ENCODE data around the gene PHLDA2.
A peak's percentile ranks its signal among the peaks of the same experiment; 100 is the strongest.

The PHLDA2 gene

GRCh38 chr11:2929531-2929949 lies 320 bp upstream of the PHLDA2 start:
- Histone ChIP-seq H3K9ac (no peak overlapping the region), H3K9me3 (no peaks in the 10 kb centered on the region), H4K20me1 (peaks cover 25% of the 10 kb centered on the region), H3K4me1 (peaks cover 70% of the 10 kb centered on the region), H3K4me2 (peak overlapping the region; percentile 88), H3K4me3 (peak overlapping the region; percentile 61), H3K27ac (no peak overlapping the region), H3K36me3 (no peaks in the 10 kb centered on the region), H3K27me3 (peaks cover 54% of the 10 kb centered on the region)
- no peak for TF ChIP-seq Cebpa-rat (IDR thresholded peaks at IDR 0.05)

DNA sequence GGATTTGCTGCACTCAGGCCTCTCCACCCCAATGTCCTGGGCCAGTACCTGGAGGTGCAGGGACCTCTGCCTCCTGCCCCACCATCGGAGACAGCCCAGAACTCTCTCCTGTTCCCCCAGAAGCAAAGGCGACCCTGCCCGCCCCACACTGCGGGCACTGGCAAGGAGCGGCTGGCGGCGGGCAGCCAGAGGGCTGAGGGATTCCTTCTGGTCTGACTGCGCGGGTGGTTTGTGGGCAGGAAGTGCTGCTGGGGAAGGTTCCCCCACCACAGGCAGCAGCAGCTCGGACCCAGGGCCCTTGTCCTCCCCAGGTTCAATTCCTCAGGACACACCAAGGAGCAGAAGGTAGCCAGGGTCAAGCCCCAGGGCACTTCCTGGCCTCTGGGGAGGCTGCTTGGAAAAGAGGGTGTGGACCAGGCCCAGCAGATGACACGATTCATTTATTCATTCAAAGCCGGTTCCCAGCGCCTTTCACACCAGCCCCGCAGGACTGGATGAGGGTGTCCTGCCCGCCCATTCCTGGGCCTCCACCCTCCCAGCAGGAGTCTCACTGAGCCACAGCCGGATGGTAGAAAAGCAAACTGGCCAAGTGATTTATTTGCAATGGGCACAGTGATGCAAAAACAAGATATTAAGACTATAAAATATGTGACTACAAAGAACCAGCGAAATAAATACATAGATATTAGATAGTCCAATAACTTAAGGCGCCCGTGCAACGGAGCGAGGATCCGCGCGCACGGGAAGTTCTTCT lies 1.2 kb downstream of the PHLDA2 start:
- Histone ChIP-seq H3K4me2 (peak overlapping the region; percentile 88), H4K20me1 (peaks cover 25% of the 10 kb centered on the region), H3K9me3 (no peaks in the 10 kb centered on the region), H3K36me3 (no peaks in the 10 kb centered on the region), H3K9ac (no peak overlapping the region), H3K4me1 (peaks cover 64% of the 10 kb centered on the region), H3K27me3 (peaks cover 54% of the 10 kb centered on the region), H3K27ac (no peak overlapping the region), H3K4me3 (peak overlapping the region; percentile 61)
- no peak for TF ChIP-seq Cebpa-rat (IDR thresholded peaks at IDR 0.05)

GRCh38 chr11:2927121-2927800 lies 2.0 kb downstream of the PHLDA2 start:
- H3K4me3 ChIP-seq = peak overlapping the region; percentile 61; the same call in 1 of the 2 replicates

DNA sequence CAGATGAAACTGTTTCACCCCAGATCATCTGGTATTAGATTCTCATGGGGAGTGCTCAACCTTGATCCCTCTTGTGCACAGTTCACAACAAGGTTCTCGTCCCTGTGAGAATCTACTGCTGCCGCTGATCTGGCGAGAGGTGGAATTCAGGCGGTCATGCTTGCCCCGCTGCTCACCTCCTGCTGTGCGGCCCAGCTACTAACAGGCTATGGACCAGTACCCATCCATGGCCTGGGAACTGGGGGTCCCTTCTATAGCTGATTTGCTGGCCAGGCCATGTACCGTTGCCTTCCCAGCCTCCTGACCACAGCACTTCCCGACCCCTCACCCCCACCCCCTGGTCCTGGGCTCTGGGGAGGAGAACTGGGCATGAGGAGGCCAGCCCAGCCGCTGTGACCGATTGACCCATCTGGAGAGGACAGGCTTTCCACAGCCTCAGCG lies 2.6 kb downstream of the PHLDA2 start:
- Histone ChIP-seq H3K27me3 (peaks cover 54% of the 10 kb centered on the region), H3K4me1 (peaks cover 68% of the 10 kb centered on the region), H4K20me1 (peaks cover 25% of the 10 kb centered on the region), H3K27ac (no peak overlapping the region), H3K9ac (no peak overlapping the region), H3K4me2 (no peak overlapping the region; the same call in 1 of the 2 replicates), H3K36me3 (no peaks in the 10 kb centered on the region), H3K9me3 (no peaks in the 10 kb centered on the region), H3K4me3 (no peak overlapping the region)
- TF ChIP-seq Cebpa-rat (IDR thresholded peaks at IDR 0.05) = no peak

More at GRCh38 chr11:2927121-2927800, 2.0 kb downstream of the PHLDA2 start:
- H4K20me1 ChIP-seq = peaks cover 25% of the 10 kb centered on the region
- no peaks in the 10 kb centered on the region for H3K9me3 ChIP-seq
- no peak overlapping the region for H3K9ac ChIP-seq
- no peak for TF ChIP-seq Cebpa-rat (IDR thresholded peaks at IDR 0.05)
- H3K27me3 ChIP-seq = peaks cover 54% of the 10 kb centered on the region
- H3K27ac ChIP-seq = no peak overlapping the region
- H3K4me2 ChIP-seq = peak overlapping the region; percentile 88
- H3K36me3 ChIP-seq = no peaks in the 10 kb centered on the region
- H3K4me1 ChIP-seq = peaks cover 62% of the 10 kb centered on the region

- no peaks in the 10 kb centered on the region for H3K36me3 ChIP-seq
- no peak overlapping the region for H3K9ac ChIP-seq
- H3K27me3 ChIP-seq = peaks cover 40% of the 10 kb centered on the region
- TF ChIP-seq Cebpa-rat (IDR thresholded peaks at IDR 0.05) = no peak
- no peak overlapping the region for H3K27ac ChIP-seq
- peak overlapping the region; percentile 12; the same call in 1 of the 2 replicates for H3K4me2 ChIP-seq
- no peaks in the 10 kb centered on the region for H3K9me3 ChIP-seq
- H4K20me1 ChIP-seq = peaks cover 25% of the 10 kb centered on the region
- H3K4me3 ChIP-seq = no peak overlapping the region
- peaks cover 76% of the 10 kb centered on the region for H3K4me1 ChIP-seq
Measured at GRCh38 chr11:2924821-2925675, 4.2 kb downstream of the PHLDA2 start.

DNA sequence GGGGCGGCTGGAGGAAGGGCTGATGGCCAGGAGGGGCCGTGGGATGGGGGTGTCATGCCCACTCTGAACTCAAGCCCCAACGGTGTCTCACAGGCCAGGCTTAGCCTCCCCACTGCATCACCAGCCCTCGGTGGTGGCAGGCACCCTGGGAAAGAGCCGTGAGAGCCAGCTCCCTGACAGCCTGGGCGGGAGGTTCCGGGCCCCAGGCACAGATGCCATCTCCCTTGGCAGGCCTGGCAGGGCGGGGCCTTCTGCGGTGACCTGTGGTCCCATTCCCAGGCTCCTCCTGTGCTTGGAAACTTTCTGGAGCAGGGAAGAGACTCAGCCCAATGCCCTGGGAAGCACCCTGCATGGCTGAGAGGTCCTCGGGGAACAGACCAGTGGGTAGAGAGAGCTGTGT lies 4.8 kb downstream of the PHLDA2 start:
- H3K4me2 ChIP-seq = peak overlapping the region; percentile 12; the same call in 1 of the 2 replicates
- TF ChIP-seq Cebpa-rat (IDR thresholded peaks at IDR 0.05) = no peak
- no peak overlapping the region for H3K27ac ChIP-seq
- H3K4me1 ChIP-seq = peaks cover 76% of the 10 kb centered on the region
- H4K20me1 ChIP-seq = peaks cover 25% of the 10 kb centered on the region
- H3K4me3 ChIP-seq = no peak overlapping the region
- H3K9me3 ChIP-seq = no peaks in the 10 kb centered on the region
- H3K27me3 ChIP-seq = peaks cover 33% of the 10 kb centered on the region
- H3K36me3 ChIP-seq = no peaks in the 10 kb centered on the region
- H3K9ac ChIP-seq = no peak overlapping the region

DNA sequence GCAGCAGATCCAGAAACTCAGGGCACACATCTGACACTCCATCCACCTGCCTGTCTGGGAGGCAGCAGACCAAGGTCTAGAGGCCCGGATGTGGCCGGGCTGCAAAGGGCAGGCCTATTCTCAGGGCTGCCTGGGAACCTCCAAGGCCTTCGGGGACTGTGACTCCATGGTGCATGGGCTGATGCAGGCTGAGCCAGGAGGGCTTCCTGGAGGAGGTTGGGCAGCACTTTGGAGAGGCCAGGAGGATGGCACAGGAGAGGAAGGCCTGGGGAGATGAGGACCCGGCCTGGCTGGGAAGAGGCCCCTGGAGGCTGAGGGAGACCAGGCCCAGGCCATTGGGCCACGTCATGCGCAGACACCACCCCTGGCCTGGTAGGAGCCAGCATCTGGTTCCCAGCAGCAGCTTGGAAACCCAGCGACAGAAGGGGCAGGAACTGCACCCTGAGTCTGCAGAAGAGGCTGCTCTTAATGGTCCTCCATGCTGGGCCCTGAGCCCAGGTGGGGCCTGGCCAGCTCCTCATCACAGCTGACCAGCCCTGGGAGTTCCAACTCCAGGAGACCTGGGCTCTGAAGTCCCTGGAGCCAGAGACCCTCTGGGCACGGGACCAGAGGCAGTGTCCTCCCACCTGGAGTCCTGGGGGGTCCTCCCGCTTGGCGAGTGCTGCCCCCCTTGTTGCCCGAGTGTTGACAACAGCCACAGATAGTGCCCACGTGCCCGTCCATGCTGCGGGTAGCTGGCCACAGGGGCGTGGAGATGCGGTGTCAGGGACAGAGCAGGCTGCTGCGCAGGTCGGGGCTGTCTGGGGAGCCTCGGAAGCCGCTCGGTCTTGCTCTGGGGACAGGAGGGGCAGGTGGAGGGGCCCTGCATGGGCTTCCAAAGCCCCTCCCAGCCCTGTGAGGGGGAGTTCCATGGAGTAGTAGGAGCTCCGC lies 5.5 kb downstream of the PHLDA2 start:
- Histone ChIP-seq H3K9ac (no peak overlapping the region), H4K20me1 (peaks cover 21% of the 10 kb centered on the region), H3K4me2 (0 out of 2 replicates have a peak overlapping the region, but pooled peaks have one; percentile 12)

DNA sequence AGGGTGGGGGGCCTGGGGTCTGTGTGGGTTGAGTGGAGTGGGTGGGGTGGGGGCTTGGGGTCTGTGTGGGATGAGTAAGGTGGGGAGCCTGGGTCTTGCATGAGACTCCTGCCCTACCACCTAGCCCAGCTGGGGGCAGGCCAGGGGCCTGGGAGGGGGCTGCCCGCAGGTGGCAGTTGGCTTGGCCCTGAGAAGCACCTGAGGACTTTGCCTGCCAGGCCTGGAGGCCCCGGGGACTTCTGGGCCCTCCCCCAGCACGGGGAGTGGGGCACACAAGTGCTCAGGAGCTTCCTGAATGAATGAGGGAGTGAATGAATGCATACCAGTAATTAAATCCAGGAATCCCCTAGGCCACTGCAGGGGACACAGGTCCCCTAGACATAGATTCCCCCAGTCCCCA lies 6.6 kb downstream of the PHLDA2 start:
- H3K9me3 ChIP-seq = no peaks in the 10 kb centered on the region
- peaks cover 77% of the 10 kb centered on the region for H3K4me1 ChIP-seq
- TF ChIP-seq Cebpa-rat (IDR thresholded peaks at IDR 0.05) = no peak
- no peak overlapping the region for H3K4me3 ChIP-seq
- H3K4me2 ChIP-seq = no peak overlapping the region
- H3K27ac ChIP-seq = no peak overlapping the region
- H4K20me1 ChIP-seq = peaks cover 10% of the 10 kb centered on the region
- H3K27me3 ChIP-seq = peaks cover 16% of the 10 kb centered on the region
- no peaks in the 10 kb centered on the region for H3K36me3 ChIP-seq
- no peak overlapping the region for H3K9ac ChIP-seq

More for the DNA sequence above, 5.5 kb downstream of the PHLDA2 start:
- H3K27ac ChIP-seq = no peak overlapping the region
- H3K36me3 ChIP-seq = no peaks in the 10 kb centered on the region
- TF ChIP-seq Cebpa-rat (IDR thresholded peaks at IDR 0.05) = no peak
- no peak overlapping the region for H3K4me3 ChIP-seq
- H3K9me3 ChIP-seq = no peaks in the 10 kb centered on the region
- peaks cover 26% of the 10 kb centered on the region for H3K27me3 ChIP-seq
- peaks cover 77% of the 10 kb centered on the region for H3K4me1 ChIP-seq
